Mucosa of stomach (tissue), 1 donor: ENCODE measurements around the gene SPIN3.
"Not testable (repeated sequence)": the region's sequence is repeated elsewhere in the genome, so short reads cannot be mapped to it uniquely, and the experiment has no call there.

Experiments used
- H3K27me3 ChIP-seq: one replicate; pipeline ENCODE4 v1.7.0; 2013; ENCODE audit warnings: mild to moderate bottlenecking, low read length; ENCODE audit not compliant: control insufficient read depth, insufficient read depth
- H3K36me3 ChIP-seq: one replicate; pipeline ENCODE4 v1.7.0; 2013; ENCODE audit warnings: low read length; ENCODE audit not compliant: control insufficient read depth, insufficient read depth
- H3K4me1 ChIP-seq: one replicate; pipeline ENCODE4 v1.7.0; 2013; ENCODE audit warnings: mild to moderate bottlenecking, low read length; ENCODE audit not compliant: control insufficient read depth, insufficient read depth
- H3K4me3 ChIP-seq: one replicate; pipeline ENCODE4 v1.7.0; 2013; ENCODE audit warnings: low read length
- H3K9ac ChIP-seq: one replicate; pipeline ENCODE4 v1.7.0; 2013; ENCODE audit warnings: mild to moderate bottlenecking, low read length, moderate library complexity
- H3K9me3 ChIP-seq: one replicate; pipeline ENCODE4 v1.7.0; 2013; ENCODE audit warnings: mild to moderate bottlenecking, low read length, moderate library complexity; ENCODE audit not compliant: control insufficient read depth
- donor health status: Pancreatic carcinoma.

SPIN3 gene

GRCh38 chrX:56947699-56948098, 47.6 kb downstream of the SPIN3 start:
- H3K9me3 ChIP-seq = no peaks in the 10 kb centered on the region
- H3K4me3 ChIP-seq = no peak overlapping the region
- H3K27me3 ChIP-seq = no peaks in the 10 kb centered on the region
- H3K9ac ChIP-seq = no peak overlapping the region
- H3K4me1 ChIP-seq = peaks cover 10% of the 10 kb centered on the region
- H3K36me3 ChIP-seq = no peaks in the 10 kb centered on the region

DNA sequence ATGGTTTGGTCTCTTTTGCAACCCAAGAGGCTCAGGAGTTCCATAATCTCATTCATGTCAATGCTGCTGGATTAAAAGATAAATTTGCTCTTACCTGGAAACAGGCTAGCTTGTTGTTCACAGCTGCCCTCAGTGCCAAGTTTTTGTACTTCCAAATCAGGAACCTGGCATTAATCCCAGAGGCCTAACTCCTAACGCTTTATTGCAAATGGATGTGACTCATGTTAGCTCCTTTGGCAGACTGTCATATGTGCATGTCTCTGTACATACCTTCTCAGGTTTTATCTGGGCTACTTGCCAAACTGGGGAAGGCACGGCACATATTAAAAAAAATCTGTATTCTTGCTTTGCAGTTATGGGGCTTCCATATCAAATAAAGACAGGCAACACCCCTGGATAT, 49.1 kb downstream of the SPIN3 start:
- not testable (repeated sequence) for H3K9me3 ChIP-seq, H3K9ac ChIP-seq, H3K4me3 ChIP-seq, H3K36me3 ChIP-seq, H3K27me3 ChIP-seq
- peaks cover 10% of the 10 kb centered on the region for H3K4me1 ChIP-seq

- peaks cover 10% of the 10 kb centered on the region for H3K4me1 ChIP-seq
- H3K36me3 ChIP-seq, H3K9ac ChIP-seq, H3K9me3 ChIP-seq, H3K27me3 ChIP-seq, H3K4me3 ChIP-seq: not testable (repeated sequence)
Observed at GRCh38 chrX:56945226-56945625, 50.1 kb downstream of the SPIN3 start.

DNA sequence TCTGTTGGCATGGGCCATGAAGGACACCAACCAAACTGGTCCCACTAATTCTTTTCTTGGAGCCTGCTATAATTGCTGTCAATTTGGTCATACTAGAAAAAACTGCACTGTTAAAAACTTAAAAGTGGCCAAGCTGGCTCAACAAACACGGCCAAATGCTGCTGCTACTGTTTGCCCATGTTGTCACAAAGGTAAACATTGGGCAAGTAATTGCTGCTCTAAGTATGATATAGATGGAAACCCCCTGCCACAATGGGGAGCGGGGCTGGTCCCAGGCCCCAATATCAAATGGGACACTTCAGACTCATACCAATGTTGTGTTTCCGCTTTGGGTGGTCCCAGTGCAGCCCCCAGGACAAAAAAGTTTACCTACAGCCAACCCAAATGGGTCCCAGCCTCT, 52.1 kb downstream of the SPIN3 start:
- no peaks in the 10 kb centered on the region for H3K9me3 ChIP-seq
- no peaks in the 10 kb centered on the region for H3K27me3 ChIP-seq
- H3K4me1 ChIP-seq = peaks cover 10% of the 10 kb centered on the region
- H3K9ac ChIP-seq = no peak overlapping the region
- H3K4me3 ChIP-seq = no peak overlapping the region
- H3K36me3 ChIP-seq = no peaks in the 10 kb centered on the region
